TTC549 (cell line): ENCODE measurements around the gene GAL3ST2.
"Not testable (repeated sequence)": the region's sequence is repeated elsewhere in the genome, so short reads cannot be mapped to it uniquely, and the experiment has no call there.

Experiments used
- FAIRE-seq: peaks from 2 replicates; lab custom pipeline; 2012; peaks lifted over from hg19 to GRCh38; lab: Jason Lieb, UNC

The GAL3ST2 gene

GRCh38 chr2:241776336-241777169 is at the start of gene GAL3ST2:
Gene GAL3ST2, plus strand, starts transcription at chr2:241776822. Its CDS starts 134 bp downstream, at chr2:241776956.
- FAIRE-seq, result no peak

- no peak for FAIRE-seq
Measured at GRCh38 chr2:241728000-241728399, 48.6 kb upstream of the GAL3ST2 start.

GRCh38 chr2:241728627-241729026 is 48.0 kb upstream of the GAL3ST2 start:
- no peak for FAIRE-seq

DNA sequence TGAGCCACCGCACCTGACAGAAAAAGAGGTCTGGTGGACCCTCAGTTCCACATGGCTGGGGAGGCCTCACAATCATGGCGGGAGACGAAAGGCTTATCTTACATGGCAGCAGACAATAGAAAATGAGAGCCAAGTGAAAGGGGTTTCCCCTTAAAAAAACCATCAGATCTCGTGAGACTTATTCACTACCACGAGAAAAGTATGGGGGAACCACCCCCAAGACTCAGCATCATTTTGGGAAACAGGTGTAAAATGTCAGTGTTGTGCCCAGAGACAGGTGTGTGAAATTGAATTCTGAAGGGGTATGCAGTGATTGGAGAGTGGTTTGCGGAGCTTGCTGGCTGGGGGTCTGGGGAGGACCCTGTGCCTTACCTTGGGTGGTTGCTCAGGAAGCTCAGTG is 46.8 kb upstream of the GAL3ST2 start:
- no peak for FAIRE-seq

DNA sequence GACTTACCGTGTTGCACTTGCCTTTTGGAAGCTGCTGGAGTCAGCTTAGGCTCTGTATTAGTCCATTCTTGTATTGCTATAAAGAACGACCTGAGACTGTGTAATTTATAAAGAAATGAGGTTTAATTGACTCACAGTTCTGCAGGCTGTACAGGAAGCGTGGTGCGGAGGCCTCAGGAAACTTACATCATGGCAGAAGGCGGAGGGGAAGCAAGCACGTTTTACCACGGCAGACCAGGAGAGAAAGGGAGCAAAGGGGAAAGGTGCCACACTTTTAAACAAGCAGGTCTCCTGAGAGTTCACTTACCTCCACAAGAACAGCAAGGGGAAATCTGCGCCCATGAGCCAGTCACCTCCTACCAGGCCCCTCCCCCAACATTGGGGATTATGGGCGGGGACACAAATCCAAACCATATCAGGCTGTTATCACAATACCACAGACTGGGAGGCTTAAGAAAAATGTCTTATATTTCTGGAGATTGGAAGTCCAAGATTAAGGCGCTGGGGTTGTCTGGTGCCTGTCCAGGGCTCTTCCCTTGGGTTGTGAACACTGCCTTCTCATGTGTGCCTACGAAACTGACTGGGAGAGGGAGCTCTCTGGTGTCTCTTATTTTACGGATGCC is 45.8 kb upstream of the GAL3ST2 start:
- FAIRE-seq, result no peak

GRCh38 chr2:241732513-241733186 is 44.0 kb upstream of the GAL3ST2 start:
- not testable (repeated sequence) for FAIRE-seq

DNA sequence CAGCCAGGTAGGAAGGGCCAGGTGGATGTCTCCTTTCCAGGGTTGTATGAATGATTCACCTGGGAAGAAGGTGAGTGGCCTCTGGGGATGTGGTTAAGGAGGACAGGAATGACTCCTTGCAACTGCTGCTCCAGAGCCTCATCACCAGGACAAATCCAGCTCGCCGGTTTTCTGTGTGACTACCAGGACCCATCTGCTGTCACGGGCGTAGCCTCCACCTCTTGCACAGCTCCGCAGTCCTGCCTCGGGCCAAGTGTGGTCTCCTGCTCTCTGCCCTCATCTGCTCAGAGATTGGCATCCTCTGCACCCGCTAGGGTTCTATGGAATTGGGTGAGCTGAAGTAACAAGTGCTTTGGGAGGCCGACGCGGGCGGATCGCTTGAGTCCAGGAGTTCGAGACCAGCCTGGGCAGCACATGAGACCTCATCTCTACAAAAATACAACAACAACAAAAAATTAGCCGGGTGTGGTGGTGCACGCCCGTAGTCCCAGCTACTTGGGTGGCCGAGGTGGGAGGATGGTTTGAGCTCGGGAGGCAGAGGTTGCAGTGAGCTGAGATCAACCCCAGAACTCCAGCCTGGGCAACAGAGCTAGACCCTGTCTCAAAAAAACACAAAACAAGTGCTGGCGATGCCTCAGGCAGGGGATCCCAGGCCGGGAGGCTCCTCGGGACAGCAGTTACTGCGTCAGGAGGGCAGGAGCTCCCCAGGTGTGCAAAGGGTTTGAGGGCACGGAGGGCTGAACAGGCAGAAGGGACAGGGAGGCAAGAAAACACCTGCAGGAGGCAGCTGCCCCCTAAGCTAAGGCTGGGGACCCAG is 43.0 kb upstream of the GAL3ST2 start:
- no peak for FAIRE-seq

DNA sequence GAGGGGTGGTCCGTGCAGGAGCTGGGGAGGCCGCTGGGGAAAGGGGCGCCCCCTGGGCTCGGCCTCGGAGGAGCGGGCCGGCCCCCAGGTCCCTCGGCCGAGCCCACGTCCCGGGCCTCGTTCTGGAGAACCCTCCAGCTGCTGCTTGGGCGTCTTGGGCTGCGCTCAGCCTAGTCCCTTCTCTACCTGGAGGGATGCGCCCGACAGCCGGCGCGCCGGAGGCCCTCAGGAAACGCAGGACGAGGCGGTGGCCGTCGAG is 42.5 kb upstream of the GAL3ST2 start:
- FAIRE-seq, result no peak

GRCh38 chr2:241734467-241735208 is 42.0 kb upstream of the GAL3ST2 start, which contains the start of gene D2HGDH:
Gene D2HGDH, plus strand, starts transcription at chr2:241734630. Its CDS starts 595 bp downstream, at chr2:241735225.
- no peak for FAIRE-seq

GRCh38 chr2:241736111-241736510 is 40.5 kb upstream of the GAL3ST2 start:
- no peak for FAIRE-seq

- no peak for FAIRE-seq
Measured at GRCh38 chr2:241738040-241738686, 38.5 kb upstream of the GAL3ST2 start.

GRCh38 chr2:241739177-241739576 is 37.4 kb upstream of the GAL3ST2 start:
- no peak for FAIRE-seq

DNA sequence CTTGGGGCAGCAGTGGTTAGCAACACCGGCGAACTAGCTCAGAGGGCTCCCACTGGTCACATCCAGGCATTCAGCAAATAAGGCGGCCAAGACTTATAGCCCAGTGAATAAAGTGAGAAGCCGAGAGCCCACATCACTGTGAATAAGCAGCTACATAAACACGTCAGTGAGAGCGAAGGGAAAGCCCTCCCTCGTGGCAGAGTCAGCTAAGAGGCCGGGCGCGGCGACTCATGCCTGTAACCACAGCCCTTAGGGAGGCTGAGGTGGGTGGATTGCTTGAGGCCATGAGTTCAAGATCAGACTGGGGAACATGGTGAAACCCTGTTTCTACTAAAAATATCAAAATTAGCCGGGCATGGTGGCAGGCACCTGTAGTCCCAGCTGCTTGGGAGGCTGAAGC is 37.0 kb upstream of the GAL3ST2 start:
- FAIRE-seq, result no peak

DNA sequence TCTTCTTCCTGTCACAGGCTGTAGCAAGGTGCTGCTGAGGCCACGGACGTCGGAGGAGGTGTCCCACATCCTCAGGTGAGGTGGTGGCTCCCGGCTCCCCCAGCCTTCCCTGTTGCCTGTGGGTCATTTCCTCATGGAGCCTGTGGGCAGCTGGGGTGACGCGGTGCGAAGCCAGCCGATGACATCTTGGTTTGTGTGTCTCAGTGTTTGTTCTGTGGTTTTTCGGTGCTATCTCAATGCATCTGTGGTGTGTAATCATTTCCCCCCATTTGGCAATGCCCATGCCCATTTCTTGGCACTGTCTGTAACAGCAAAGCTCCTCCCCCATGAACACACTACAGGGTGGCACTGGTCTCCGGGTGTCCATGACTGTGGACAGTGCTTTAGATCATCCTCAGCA is 35.6 kb upstream of the GAL3ST2 start:
- FAIRE-seq, result no peak

DNA sequence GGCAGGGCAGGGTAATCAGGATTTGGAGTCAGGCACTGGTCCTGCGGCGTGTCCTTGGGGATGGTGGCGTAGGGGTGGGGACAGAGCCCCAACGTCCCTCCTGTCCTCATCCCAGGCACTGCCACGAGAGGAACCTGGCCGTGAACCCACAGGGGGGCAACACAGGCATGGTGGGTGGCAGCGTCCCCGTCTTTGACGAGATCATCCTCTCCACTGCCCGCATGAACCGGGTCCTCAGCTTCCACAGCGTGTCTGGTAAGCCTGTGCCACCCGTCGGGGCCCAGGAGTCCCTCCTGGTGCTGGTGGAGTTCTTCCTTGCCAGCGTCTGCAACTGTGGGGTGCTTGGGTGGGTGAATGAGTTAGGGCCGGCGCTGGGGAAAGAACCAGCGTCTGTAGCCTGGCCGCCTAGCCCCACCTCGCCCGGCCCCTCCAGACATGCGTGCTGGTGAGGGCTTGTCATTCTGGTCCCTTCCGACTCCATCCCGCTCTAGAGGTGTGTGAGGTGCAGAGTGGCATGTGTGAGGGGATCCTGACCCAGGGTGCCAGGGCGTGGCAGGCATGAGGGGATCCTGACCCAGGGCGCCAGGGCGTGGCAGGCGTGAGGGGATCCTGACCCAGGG is 34.2 kb upstream of the GAL3ST2 start:
- FAIRE-seq, result no peak

GRCh38 chr2:241743008-241743407 is 33.6 kb upstream of the GAL3ST2 start:
- not testable (repeated sequence) for FAIRE-seq

- FAIRE-seq, result no peak
Measured at GRCh38 chr2:241743620-241744019, 33.0 kb upstream of the GAL3ST2 start.

DNA sequence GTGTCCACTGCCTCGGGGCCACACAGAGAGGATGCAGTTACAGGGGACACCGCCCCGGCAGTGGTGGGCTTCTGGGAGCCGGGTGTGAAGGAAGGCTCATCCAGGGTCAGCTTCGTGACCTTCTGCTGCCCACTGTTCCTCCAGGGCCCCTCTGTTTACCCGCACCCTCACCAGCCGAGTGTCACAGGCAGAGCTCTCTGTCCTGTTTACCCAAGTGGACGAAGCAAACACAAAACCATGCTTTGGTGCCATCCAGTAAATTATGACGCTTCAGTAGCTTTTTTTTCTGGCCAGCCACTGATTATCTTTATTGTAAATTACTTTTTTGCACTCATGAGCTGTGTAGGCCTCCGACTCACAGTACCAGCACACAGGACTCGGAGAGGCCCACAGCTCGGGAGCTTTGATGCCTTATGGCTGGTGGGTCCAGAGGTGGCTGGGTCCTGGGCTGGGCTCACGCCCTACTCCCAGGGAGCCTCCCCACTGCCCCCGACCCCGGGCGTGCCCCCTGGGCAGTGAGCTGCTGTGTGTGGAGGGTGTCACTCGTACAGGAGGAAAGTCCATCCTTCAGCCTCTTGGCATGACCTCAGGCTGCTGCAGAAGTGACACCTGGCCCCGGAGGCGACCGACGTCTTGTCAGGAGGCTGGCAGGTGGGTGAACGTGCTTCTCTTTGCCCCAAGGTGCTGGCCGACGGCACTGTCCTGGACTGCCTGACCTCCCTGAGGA is 32.4 kb upstream of the GAL3ST2 start:
- FAIRE-seq, result no peak

GRCh38 chr2:241745276-241745675 is 31.3 kb upstream of the GAL3ST2 start:
- FAIRE-seq, result no peak

DNA sequence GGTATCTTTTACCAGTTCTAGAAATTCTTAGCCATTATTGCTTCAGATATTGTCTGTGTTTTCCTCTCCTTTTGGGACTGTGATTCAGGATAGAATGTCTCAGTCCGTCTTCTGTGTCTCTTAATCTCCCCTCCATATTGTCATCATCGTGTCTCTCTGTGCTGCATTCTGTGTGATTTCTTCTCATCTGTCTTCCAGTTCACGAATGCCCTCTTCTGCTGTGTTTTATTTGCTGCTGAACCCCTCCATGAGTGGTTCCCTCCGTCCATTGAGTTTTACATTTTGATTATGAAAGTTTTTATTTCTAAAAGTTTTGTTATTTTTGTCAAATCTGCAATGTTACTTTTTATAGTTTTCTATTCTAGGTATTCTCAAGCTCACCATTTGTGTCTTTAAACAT is 30.5 kb upstream of the GAL3ST2 start:
- FAIRE-seq, result no peak
